Peyer's patch (tissue), 4 donors: ENCODE data around the gene ACRBP. TPM values are rescaled to one million over a fixed set of nuclear protein-coding genes. Genes with fewer than 3 reads are reported as not detected.

Experiments
- DNase-seq, 3 donors: peaks; one replicate each; pipeline ENCODE4 v3.0.0-alpha.2; 2017 to 2019
- H3K27ac ChIP-seq, 4 donors: fragments of 200-600 bp; sonication (generic); one replicate each; pipeline ENCODE4 v1.5.1; 2016 to 2019
- H3K27me3 ChIP-seq, 2 donors: fragments of 200-600 bp; sonication (generic); one replicate each; pipeline ENCODE4 v1.5.1; 2019
- H3K36me3 ChIP-seq, 3 donors: fragments of 200-600 bp; sonication (generic); one replicate each; pipeline ENCODE4 v1.5.1; 2016 to 2019
- H3K4me1 ChIP-seq, 4 donors: fragments of 200-600 bp; sonication (generic); one replicate each; pipeline ENCODE4 v1.5.1; 2016 to 2019
- H3K4me3 ChIP-seq, 4 donors: fragments of 200-600 bp; sonication (generic); 1 replicate in 3 of 4; 2 replicates in 1 of 4; pipeline ENCODE4 v1.5.1; 2016 to 2019; ENCODE audit warnings: mild to moderate bottlenecking in 1 of 4
- H3K9me3 ChIP-seq, 4 donors: fragments of 200-600 bp; sonication (generic); one replicate each; pipeline ENCODE4 v1.5.1; 2016 to 2019; ENCODE audit warnings: mild to moderate bottlenecking in 1 of 4
- CTCF ChIP-seq, 6 experiments: fragments of 450-650 bp in 4 of 6; fragments of 200-600 bp in 2 of 6; sonication (generic) in 1 of 6; IDR thresholded peaks; one replicate each; pipeline ENCODE4 v1.5.1; 2017 to 2019; ENCODE audit warnings: antibody characterized with exemption in 6 of 6, mild to moderate bottlenecking in 3 of 6, moderate library complexity in 1 of 6
- POLR2A ChIP-seq, 2 donors: fragments of 450-650 bp; IDR thresholded peaks; one replicate each; pipeline ENCODE4 v1.5.1; 2017; ENCODE audit warnings: antibody characterized with exemption in 2 of 2, mild to moderate bottlenecking in 2 of 2, moderate library complexity in 2 of 2
- total RNA-seq, 4 donors: library from RNA; depleted of rRNA; stranded (reverse); fragments of >200 nt; gene quantifications; one replicate each; pipeline ENCODE4 v1.1.0, GENCODE V29; 2016

Gene ACRBP
- total RNA-seq, 4 donors from 2014 or later, result 5.1 to 12.1 (median 10.3) TPM

- TF ChIP-seq POLR2A (IDR thresholded peaks at IDR 0.05) (no peak), CTCF (IDR thresholded peaks at IDR 0.05) (no peak)
- no peak for DNase-seq
- Histone ChIP-seq H3K4me1 (peaks cover 14 to 47% (median 36%) of the 10 kb centered on the region in 4 donors), H3K4me3 (no peak overlapping the region), H3K9me3 (no peaks in the 10 kb centered on the region), H3K27me3 (no peaks in the 10 kb centered on the region), H3K36me3 (no peaks in the 10 kb centered on the region), H3K27ac (peak overlapping the region; percentile 56 to 98 (median 92))
Observed at GRCh38 chr12:6608592-6609281, 38.5 kb downstream of the ACRBP start.

GRCh38 chr12:6607751-6608591, 39.3 kb downstream of the ACRBP start:
- peak overlapping the region; percentile 56 to 98 (median 92) for H3K27ac ChIP-seq
- TF ChIP-seq CTCF (IDR thresholded peaks at IDR 0.05), result peak in 1 of 6 experiments; percentile 14
- TF ChIP-seq POLR2A (IDR thresholded peaks at IDR 0.05), result no peak
- peak in 2 of 3 donors; percentile 65 to 80 for DNase-seq
- H3K9me3 ChIP-seq, result no peaks in the 10 kb centered on the region
- H3K4me3 ChIP-seq, result no peak overlapping the region
- peaks cover 0 to 4% (median 0%) of the 10 kb centered on the region in 3 donors for H3K36me3 ChIP-seq
- H3K27me3 ChIP-seq, result no peaks in the 10 kb centered on the region
- peaks cover 8 to 49% (median 37%) of the 10 kb centered on the region in 4 donors for H3K4me1 ChIP-seq

- TF ChIP-seq POLR2A (IDR thresholded peaks at IDR 0.05) (no peak), CTCF (IDR thresholded peaks at IDR 0.05) (no peak)
- no peaks in the 10 kb centered on the region for H3K27me3 ChIP-seq
- no peaks in the 10 kb centered on the region for H3K9me3 ChIP-seq
- H3K4me1 ChIP-seq, result peaks cover 0 to 40% (median 32%) of the 10 kb centered on the region in 4 donors
- H3K36me3 ChIP-seq, result peaks cover 0 to 18% (median 0%) of the 10 kb centered on the region in 3 donors
- DNase-seq, result peak; percentile 77 to 89 (median 87)
- H3K4me3 ChIP-seq, result peak overlapping the region; percentile 91 to 95 (median 91)
- H3K27ac ChIP-seq, result peak overlapping the region; percentile 91 to 98 (median 94)
Observed at GRCh38 chr12:6606331-6607131, 40.7 kb downstream of the ACRBP start.

- peaks cover 0 to 27% (median 0%) of the 10 kb centered on the region in 3 donors for H3K36me3 ChIP-seq
- H3K27ac ChIP-seq, result peak overlapping the region; percentile 91 to 98 (median 94)
- TF ChIP-seq POLR2A (IDR thresholded peaks at IDR 0.05) (no peak), CTCF (IDR thresholded peaks at IDR 0.05) (no peak)
- peaks cover 0 to 39% (median 32%) of the 10 kb centered on the region in 4 donors for H3K4me1 ChIP-seq
- H3K4me3 ChIP-seq, result peak overlapping the region; percentile 91 to 95 (median 91)
- DNase-seq, result no peak
- no peaks in the 10 kb centered on the region for H3K9me3 ChIP-seq
- no peaks in the 10 kb centered on the region for H3K27me3 ChIP-seq
Observed at GRCh38 chr12:6605421-6606330, 41.6 kb downstream of the ACRBP start.
